HEK293T (cell line): ENCODE data around the gene NXNL2.

Experiments used
- FOXK2 ChIP-seq: fragments of 450-650 bp; IDR thresholded peaks from 2 replicates; pipeline ENCODE4 v1.6.1; 2016; ENCODE audit warnings: mild to moderate bottlenecking
- ZNF384 ChIP-seq: fragments of 450-650 bp; IDR thresholded peaks from 2 replicates; pipeline ENCODE4 v1.6.1; 2016

DNA sequence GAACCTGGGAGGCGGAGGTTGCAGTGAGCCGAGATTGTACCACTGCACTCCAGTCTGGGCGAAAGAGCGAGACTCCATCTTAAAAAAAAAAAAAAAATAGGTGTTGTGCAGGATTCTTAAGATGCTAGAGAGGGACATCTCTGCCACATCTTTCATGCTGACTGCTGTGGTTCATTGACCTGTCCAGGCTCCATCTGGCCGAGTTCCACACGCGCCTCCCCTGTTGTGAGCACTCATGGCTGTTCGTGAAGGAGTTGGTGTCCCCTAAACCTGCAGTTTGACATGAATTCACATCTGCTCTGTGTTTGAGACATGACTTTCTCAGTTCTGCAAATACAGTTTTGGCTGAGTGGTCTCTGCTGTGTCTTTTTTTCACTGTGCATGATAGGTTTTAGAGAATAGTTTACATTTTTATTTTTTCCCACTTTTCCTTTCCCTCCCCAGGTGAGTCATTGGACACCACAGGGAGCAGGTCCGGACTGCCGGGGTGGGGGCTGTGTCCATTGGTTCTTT is 5.3 kb downstream of the NXNL2 start:
- TF ChIP-seq ZNF384 = no peak
- no peak for TF ChIP-seq FOXK2
